ENCODE results near the gene KRABD2.

KRABD2 gene

GRCh38 chr17:8420041-8420934, 43.8 kb upstream of the KRABD2 start:
- CTCF ChIA-PET = interaction anchor here (0.6 to 1.2 kb wide), 2 partner anchors 10 to 211 kb away, joined by 3 to 4 read pairs; partner anchors contain the start of gene MYH10
- POLR2A ChIA-PET = no interaction called here
- Histone ChIP-seq H3K27me3 (ENCODE audit: control insufficient read depth, insufficient read depth, low read length) (peaks cover 4% of the 10 kb centered on the region), H3K9me3 (ENCODE audit: control insufficient read depth, insufficient read depth, low read depth, low read length) (no peaks in the 10 kb centered on the region), H3K36me3 (ENCODE audit: control insufficient read depth, insufficient read depth, low read length) (no peaks in the 10 kb centered on the region), H3K4me1 (ENCODE audit: control insufficient read depth, insufficient read depth, low read length) (no peaks in the 10 kb centered on the region), H3K27ac (ENCODE audit: low read length) (no peak overlapping the region), H3K4me3 (ENCODE audit: low read depth in 2 of 2, low read length in 2 of 2) (no peak overlapping the region)
- intact Hi-C loops (cut with micrococcal nuclease; ENCODE audit: unreplicated experiment) (no loop called here), in situ Hi-C loops (cut with HindIII; ENCODE audit: low pct_unique_long_range_greater_than_20kb, low sequenced_read_pairs) (no loop called here)
- TF ChIP-seq TCF7L2 (IDR thresholded peaks at IDR 0.05; ENCODE audit: low read depth, low read length) (no peak), POLR2AphosphoS5 (IDR thresholded peaks at IDR 0.05; ENCODE audit: low read depth, low read length) (no peak), SIN3A (IDR thresholded peaks at IDR 0.05; ENCODE audit: borderline replicate concordance, insufficient read depth, low read depth, low read length) (no peak), CTCF (IDR thresholded peaks at IDR 0.05) (no peak), REST (IDR thresholded peaks at IDR 0.05; ENCODE audit: insufficient read depth in 1 of 2, low read depth in 2 of 2, low read length in 1 of 2) (no peak)
- ATAC-seq (no peak), DNase-seq (ENCODE audit: low read depth, low spot score) (no peak)
- BruUV-seq (replicated peaks) = no TSS peak

GRCh38 chr17:8419305-8419704, 42.8 kb upstream of the KRABD2 start:
- Histone ChIP-seq H3K27ac (ENCODE audit: low read length) (no peak overlapping the region), H3K4me3 (ENCODE audit: low read depth in 2 of 2, low read length in 2 of 2) (no peak overlapping the region), H3K4me1 (ENCODE audit: control insufficient read depth, insufficient read depth, low read length) (no peaks in the 10 kb centered on the region), H3K9me3 (ENCODE audit: control insufficient read depth, insufficient read depth, low read depth, low read length) (no peaks in the 10 kb centered on the region), H3K27me3 (ENCODE audit: control insufficient read depth, insufficient read depth, low read length) (peaks cover 4% of the 10 kb centered on the region), H3K36me3 (ENCODE audit: control insufficient read depth, insufficient read depth, low read length) (no peaks in the 10 kb centered on the region)
- in situ Hi-C loops (cut with HindIII; ENCODE audit: low pct_unique_long_range_greater_than_20kb, low sequenced_read_pairs) = no loop called here
- TF ChIP-seq SIN3A (IDR thresholded peaks at IDR 0.05; ENCODE audit: borderline replicate concordance, insufficient read depth, low read depth, low read length) = no peak
- no TSS peak for BruUV-seq (replicated peaks)
- POLR2A ChIA-PET = no interaction called here
- ATAC-seq (no peak), DNase-seq (ENCODE audit: low read depth, low spot score) (no peak)
- intact Hi-C loops (cut with micrococcal nuclease; ENCODE audit: unreplicated experiment) = loop anchor here (10.0 kb wide), 1 partner anchor 325 kb away; the partner anchor contains the start of gene CCDC42
- CTCF ChIA-PET = no interaction called here

- Histone ChIP-seq H3K4me1 (ENCODE audit: control insufficient read depth, insufficient read depth, low read length) (no peaks in the 10 kb centered on the region), H3K9me3 (ENCODE audit: control insufficient read depth, insufficient read depth, low read depth, low read length) (no peaks in the 10 kb centered on the region), H3K27me3 (ENCODE audit: control insufficient read depth, insufficient read depth, low read length) (peaks cover 4% of the 10 kb centered on the region), H3K36me3 (ENCODE audit: control insufficient read depth, insufficient read depth, low read length) (no peaks in the 10 kb centered on the region), H3K4me3 (ENCODE audit: low read depth in 2 of 2, low read length in 2 of 2) (no peak overlapping the region), H3K27ac (ENCODE audit: low read length) (no peak overlapping the region)
- in situ Hi-C loops (cut with HindIII; ENCODE audit: low pct_unique_long_range_greater_than_20kb, low sequenced_read_pairs) = no loop called here
- ChIA-PET CTCF (no interaction called here), POLR2A (no interaction called here)
- DNase-seq (ENCODE audit: low read depth, low spot score) (no peak), ATAC-seq (no peak)
- TF ChIP-seq REST (IDR thresholded peaks at IDR 0.05; ENCODE audit: insufficient read depth in 1 of 2, low read depth in 2 of 2, low read length in 1 of 2) (no peak), CTCF (IDR thresholded peaks at IDR 0.05) (no peak), TCF7L2 (IDR thresholded peaks at IDR 0.05; ENCODE audit: low read depth, low read length) (no peak), SIN3A (IDR thresholded peaks at IDR 0.05; ENCODE audit: borderline replicate concordance, insufficient read depth, low read depth, low read length) (no peak)
- no TSS peak for BruUV-seq (replicated peaks)
- intact Hi-C loops (cut with micrococcal nuclease; ENCODE audit: unreplicated experiment) = loop anchor here (10.0 kb wide), 1 partner anchor 326 kb away; the partner anchor contains the start of gene CCDC42
Observed at GRCh38 chr17:8418471-8418870, 42.0 kb upstream of the KRABD2 start.
